ENCODE results near the gene ZSCAN22. TPM values are rescaled to one million over a fixed set of nuclear protein-coding genes. Genes with fewer than 3 reads are reported as not detected.

ZSCAN22 gene
- total and polyA plus RNA-seq, 2 of the 13 experiments (the other 11 are each of a cell fraction or from before 2014, with no cell fraction given) = 2.5 to 3.5 TPM

DNA sequence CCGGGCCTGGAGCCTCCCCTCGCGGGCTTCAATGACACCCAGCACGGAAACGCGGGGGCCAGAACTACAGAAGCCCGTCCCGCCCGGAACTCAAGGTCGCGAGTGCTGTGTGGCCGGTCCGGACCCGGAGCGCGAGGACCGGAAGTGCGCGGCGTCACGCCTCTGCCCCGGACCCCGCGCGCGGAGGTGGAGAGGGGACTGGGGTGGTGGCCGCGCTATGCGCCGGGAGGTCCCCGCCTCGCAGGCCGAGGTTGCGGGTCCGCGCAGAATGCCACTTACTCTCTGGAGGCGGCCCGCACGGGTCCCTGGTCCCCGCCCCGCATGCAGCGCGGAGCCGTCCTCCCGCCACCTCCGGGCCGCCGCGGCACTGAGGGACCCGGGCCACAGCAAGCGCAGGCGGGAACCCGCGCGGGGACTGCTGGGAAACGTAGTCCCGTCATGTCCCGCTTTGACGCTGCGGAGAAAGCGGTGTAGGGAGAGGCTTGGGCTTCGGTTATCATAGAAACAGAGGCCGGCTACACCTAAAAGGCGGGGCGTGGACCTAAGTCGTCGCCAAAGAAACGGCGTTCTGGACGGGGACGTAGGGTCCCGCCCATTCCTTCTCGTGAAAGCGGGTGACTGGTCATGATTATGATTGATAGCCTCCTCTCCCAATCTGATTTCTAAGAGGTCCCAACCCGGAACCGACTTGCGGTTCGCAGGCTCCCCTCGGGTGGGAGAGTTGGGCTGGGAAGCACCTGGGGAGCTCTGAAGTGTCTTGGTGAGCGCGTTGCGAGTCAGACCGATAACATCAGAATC lies 54.1 kb downstream of the ZSCAN22 start, which contains the start of gene ZNF837 (continued):
- TF ChIP-seq, protein P1, sequence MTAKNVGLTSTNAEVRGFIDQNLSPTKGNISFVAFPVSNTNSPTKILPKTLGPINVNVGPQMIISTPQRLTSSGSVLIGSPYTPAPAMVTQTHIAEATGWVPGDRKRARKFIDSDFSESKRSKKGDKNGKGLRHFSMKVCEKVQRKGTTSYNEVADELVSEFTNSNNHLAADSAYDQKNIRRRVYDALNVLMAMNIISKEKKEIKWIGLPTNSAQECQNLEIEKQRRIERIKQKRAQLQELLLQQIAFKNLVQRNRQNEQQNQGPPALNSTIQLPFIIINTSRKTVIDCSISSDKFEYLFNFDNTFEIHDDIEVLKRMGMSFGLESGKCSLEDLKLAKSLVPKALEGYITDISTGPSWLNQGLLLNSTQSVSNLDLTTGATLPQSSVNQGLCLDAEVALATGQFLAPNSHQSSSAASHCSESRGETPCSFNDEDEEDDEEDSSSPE (CRISPR knock-in tag; IDR thresholded peaks at IDR 0.05) = peak; percentile 90
- TF ChIP-seq, protein P2, sequence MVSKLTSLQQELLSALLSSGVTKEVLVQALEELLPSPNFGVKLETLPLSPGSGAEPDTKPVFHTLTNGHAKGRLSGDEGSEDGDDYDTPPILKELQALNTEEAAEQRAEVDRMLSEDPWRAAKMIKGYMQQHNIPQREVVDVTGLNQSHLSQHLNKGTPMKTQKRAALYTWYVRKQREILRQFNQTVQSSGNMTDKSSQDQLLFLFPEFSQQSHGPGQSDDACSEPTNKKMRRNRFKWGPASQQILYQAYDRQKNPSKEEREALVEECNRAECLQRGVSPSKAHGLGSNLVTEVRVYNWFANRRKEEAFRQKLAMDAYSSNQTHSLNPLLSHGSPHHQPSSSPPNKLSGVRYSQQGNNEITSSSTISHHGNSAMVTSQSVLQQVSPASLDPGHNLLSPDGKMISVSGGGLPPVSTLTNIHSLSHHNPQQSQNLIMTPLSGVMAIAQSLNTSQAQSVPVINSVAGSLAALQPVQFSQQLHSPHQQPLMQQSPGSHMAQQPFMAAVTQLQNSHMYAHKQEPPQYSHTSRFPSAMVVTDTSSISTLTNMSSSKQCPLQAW (CRISPR knock-in tag; IDR thresholded peaks at IDR 0.05) = peak; percentile 70
- TF ChIP-seq, protein P3, sequence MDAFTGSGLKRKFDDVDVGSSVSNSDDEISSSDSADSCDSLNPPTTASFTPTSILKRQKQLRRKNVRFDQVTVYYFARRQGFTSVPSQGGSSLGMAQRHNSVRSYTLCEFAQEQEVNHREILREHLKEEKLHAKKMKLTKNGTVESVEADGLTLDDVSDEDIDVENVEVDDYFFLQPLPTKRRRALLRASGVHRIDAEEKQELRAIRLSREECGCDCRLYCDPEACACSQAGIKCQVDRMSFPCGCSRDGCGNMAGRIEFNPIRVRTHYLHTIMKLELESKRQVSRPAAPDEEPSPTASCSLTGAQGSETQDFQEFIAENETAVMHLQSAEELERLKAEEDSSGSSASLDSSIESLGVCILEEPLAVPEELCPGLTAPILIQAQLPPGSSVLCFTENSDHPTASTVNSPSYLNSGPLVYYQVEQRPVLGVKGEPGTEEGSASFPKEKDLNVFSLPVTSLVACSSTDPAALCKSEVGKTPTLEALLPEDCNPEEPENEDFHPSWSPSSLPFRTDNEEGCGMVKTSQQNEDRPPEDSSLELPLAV (CRISPR knock-in tag; conservative IDR thresholded peaks at IDR 0.05; ENCODE audit: low read depth) = no peak
- TF ChIP-seq ATAD3A (CRISPR knock-in tag; IDR thresholded peaks at IDR 0.05) (0 out of 2 replicates have a peak, but pooled peaks have one; percentile 26), YEATS4 (CRISPR knock-in tag; IDR thresholded peaks at IDR 0.05; ENCODE audit: borderline replicate concordance) (peak; percentile 96), GATAD1 (CRISPR knock-in tag; IDR thresholded peaks at IDR 0.05) (peak; percentile 98), ZBTB20 (CRISPR knock-in tag; IDR thresholded peaks at IDR 0.05; ENCODE audit: borderline replicate concordance, low read depth) (peak; percentile 82; the same call in 1 of the 2 replicates), TAF1 (CRISPR knock-in tag; IDR thresholded peaks at IDR 0.05) (peak; percentile 94), SATB2 (CRISPR knock-in tag; IDR thresholded peaks at IDR 0.05) (no peak), MED1 (CRISPR knock-in tag; IDR thresholded peaks at IDR 0.05) (peak; percentile 70; the same call in 1 of the 2 replicates), ZNF678 (CRISPR knock-in tag; IDR thresholded peaks at IDR 0.05) (peak; percentile 29; the same call in 1 of the 2 replicates), NR2F2 (IDR thresholded peaks at IDR 0.05; ENCODE audit: borderline replicate concordance, low read depth) (no peak), HOXD1 (CRISPR knock-in tag; IDR thresholded peaks at IDR 0.05) (peak; percentile 77), MTA3 (CRISPR knock-in tag; IDR thresholded peaks at IDR 0.05) (no peak), ARNT (IDR thresholded peaks at IDR 0.05) (no peak), ZNF282 (IDR thresholded peaks at IDR 0.05; ENCODE audit: partially characterized antibody) (no peak), ADNP (CRISPR knock-in tag; IDR thresholded peaks at IDR 0.05) (no peak), SKI (IDR thresholded peaks at IDR 0.05; ENCODE audit: partially characterized antibody) (peak; percentile 51)
- TF ChIP-seq, protein P4, sequence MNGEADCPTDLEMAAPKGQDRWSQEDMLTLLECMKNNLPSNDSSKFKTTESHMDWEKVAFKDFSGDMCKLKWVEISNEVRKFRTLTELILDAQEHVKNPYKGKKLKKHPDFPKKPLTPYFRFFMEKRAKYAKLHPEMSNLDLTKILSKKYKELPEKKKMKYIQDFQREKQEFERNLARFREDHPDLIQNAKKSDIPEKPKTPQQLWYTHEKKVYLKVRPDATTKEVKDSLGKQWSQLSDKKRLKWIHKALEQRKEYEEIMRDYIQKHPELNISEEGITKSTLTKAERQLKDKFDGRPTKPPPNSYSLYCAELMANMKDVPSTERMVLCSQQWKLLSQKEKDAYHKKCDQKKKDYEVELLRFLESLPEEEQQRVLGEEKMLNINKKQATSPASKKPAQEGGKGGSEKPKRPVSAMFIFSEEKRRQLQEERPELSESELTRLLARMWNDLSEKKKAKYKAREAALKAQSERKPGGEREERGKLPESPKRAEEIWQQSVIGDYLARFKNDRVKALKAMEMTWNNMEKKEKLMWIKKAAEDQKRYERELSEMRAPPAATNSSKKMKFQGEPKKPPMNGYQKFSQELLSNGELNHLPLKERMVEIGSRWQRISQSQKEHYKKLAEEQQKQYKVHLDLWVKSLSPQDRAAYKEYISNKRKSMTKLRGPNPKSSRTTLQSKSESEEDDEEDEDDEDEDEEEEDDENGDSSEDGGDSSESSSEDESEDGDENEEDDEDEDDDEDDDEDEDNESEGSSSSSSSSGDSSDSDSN (CRISPR knock-in tag; IDR thresholded peaks at IDR 0.05) = peak; percentile 95
- TF ChIP-seq, protein P5, sequence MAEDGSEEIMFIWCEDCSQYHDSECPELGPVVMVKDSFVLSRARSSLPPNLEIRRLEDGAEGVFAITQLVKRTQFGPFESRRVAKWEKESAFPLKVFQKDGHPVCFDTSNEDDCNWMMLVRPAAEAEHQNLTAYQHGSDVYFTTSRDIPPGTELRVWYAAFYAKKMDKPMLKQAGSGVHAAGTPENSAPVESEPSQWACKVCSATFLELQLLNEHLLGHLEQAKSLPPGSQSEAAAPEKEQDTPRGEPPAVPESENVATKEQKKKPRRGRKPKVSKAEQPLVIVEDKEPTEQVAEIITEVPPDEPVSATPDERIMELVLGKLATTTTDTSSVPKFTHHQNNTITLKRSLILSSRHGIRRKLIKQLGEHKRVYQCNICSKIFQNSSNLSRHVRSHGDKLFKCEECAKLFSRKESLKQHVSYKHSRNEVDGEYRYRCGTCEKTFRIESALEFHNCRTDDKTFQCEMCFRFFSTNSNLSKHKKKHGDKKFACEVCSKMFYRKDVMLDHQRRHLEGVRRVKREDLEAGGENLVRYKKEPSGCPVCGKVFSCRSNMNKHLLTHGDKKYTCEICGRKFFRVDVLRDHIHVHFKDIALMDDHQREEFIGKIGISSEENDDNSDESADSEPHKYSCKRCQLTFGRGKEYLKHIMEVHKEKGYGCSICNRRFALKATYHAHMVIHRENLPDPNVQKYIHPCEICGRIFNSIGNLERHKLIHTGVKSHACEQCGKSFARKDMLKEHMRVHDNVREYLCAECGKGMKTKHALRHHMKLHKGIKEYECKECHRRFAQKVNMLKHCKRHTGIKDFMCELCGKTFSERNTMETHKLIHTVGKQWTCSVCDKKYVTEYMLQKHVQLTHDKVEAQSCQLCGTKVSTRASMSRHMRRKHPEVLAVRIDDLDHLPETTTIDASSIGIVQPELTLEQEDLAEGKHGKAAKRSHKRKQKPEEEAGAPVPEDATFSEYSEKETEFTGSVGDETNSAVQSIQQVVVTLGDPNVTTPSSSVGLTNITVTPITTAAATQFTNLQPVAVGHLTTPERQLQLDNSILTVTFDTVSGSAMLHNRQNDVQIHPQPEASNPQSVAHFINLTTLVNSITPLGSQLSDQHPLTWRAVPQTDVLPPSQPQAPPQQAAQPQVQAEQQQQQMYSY (CRISPR knock-in tag; IDR thresholded peaks at IDR 0.05) = peak; percentile 90
